ENCODE measurements around the gene MKRN2OS.

Gene MKRN2OS, protein sequence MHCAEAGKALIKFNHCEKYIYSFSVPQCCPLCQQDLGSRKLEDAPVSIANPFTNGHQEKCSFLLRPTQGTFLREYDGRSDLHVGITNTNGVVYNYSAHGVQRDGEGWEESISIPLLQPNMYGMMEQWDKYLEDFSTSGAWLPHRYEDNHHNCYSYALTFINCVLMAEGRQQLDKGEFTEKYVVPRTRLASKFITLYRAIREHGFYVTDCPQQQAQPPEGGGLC

GRCh38 chr3:12545473-12545791 is at the start of gene MKRN2OS:
Gene MKRN2OS (minus strand): TSS chr3:12545499. CDS start chr3:12545464, 35 bp downstream.
- no peak for DNase-seq

DNA sequence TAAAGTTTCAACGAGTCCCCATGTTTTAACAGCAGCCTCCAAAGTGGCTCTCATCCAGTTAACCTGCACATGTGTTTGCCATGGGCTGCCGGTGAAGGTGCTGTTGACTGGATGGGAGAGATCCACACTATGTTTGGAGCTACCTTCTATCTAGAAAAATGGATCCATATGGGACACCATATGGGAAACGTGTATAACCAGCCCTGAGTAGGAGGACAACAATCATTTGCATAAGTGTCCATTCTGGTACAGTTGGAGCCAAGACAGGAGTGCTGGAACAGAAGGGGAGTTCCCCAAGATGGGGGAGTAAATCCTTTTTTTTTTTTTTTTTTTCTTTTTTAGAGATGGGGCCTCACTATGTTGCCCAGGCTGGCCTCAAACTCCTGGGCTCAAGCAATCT is 48.2 kb upstream of the MKRN2OS start:
- no peak for DNase-seq

GRCh38 chr3:12591997-12592715 is 46.9 kb upstream of the MKRN2OS start:
- no peak for DNase-seq

DNA sequence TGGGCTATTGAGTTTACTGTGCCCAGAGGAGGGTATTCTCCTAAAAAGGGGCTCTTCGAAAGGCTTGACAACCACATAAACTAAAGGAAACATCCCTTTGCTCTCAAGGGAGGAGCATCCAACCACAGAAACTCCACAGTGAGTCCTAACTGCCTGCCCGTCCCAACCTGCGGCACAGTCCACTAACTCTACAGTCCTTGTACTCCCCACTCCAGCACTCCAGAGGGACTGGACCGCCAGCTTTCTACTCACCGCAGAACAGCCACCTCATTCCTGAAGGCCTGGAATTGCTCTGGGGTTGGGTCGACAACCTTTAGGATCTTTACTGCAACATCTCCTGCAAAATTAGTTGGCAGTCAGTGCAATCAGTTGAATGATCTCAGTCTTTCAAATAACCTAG is 46.2 kb upstream of the MKRN2OS start:
- no peak for DNase-seq

- no peak for DNase-seq
These were observed 44.8 kb upstream of the MKRN2OS start for GRCh38 chr3:12590096-12590495.

GRCh38 chr3:12588039-12589009 is 43.0 kb upstream of the MKRN2OS start:
- DNase-seq = no peak

- no peak for DNase-seq
These were observed 41.1 kb upstream of the MKRN2OS start for GRCh38 chr3:12586403-12586802.

GRCh38 chr3:12585970-12586369 is 40.7 kb upstream of the MKRN2OS start:
- no peak for DNase-seq

DNA sequence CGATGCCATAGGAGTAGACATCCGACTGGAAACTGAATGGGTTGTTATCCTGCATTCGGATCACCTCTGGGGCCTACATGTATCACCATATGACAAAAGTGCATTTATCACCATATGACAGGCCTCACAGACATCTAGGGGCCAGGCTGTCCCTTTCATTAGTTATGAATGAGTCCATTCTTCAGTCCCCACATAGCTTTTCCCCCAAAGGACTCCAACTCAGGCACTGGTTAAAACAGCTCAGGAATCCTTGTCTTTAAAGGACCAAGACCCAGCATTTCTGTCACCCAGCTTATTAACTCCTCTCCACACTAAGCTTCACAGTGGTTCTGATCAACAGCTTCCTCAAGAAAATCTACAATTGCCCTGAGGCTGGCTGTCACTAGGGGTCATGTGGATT is 39.9 kb upstream of the MKRN2OS start:
- no peak for DNase-seq

DNA sequence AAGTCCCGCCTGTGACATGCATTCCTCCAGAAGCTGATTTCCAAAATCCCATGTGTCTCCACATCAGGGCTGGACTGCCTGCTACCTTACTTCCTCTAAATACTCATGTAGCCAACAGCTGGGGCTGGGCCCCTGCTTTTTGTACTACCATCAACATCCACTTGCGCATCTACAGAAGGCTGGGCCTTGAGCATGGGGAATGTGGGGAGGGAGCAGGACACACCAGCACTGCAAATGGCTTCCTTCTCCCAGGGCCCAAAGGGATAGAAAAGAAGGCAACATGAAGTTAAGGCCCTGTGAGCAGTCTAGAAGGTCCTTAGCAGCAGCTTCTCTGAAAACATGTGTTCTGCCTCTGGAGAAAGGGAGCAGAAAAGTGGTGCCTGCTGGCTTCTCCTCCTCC is 38.8 kb upstream of the MKRN2OS start:
- no peak for DNase-seq

DNA sequence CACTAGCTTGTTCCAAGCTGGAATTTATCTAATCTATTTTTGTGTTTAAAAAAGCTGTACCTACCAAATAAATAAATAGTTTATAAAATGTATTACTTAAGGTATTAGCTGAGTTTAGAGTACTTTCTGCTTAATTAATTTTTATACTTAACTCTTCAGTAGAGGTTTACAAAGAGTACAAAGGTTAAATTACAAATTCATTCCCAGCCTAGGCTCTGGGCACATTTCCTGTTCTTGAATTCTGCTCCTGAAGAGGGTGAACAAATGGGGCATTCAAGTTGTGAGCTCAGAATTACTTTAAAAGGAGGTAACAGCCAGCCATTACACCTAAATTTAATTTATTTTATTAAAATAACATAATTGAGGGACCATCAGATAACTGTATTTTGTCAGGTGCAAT is 38.0 kb upstream of the MKRN2OS start:
- no peak for DNase-seq

DNA sequence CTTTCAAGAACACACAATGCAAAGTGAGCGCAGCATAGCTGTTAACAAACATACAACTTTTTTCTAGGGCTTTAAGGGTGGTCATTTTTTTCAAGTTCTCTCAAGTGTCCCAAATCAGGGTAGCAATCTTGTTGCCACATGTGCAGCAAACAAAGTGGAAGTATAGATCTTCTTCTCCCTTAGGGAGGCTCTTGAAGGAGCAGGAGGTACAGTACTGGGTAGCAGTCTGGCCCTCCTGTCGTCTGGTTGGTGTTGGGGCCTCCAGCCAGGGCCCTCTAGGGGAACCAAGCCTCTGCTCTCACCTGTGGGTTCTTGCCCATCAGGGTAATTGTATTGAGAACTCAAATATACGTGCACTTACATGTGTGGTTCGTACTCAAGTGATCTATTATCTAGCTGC is 37.4 kb upstream of the MKRN2OS start:
- no peak for DNase-seq

DNA sequence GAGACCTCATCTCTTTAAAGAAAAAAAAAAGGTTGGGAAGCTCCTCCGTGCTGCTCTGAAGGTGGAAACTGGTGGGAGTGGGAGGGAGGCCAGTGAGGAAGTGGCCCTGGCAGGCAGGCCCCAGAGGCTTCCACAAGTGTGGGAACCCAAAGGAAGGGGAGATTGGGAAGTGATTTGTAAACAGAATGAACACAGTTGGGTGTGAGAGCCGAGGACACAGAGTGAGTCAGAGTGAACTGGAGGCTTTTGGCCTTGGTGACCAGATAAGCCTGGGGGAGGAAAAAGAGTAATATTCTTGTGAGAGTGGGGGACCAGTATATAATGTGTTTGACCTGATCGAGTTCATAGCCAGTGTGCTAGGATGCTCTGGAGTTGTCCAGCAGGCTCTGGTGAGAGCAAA is 34.6 kb upstream of the MKRN2OS start:
- no peak for DNase-seq

DNA sequence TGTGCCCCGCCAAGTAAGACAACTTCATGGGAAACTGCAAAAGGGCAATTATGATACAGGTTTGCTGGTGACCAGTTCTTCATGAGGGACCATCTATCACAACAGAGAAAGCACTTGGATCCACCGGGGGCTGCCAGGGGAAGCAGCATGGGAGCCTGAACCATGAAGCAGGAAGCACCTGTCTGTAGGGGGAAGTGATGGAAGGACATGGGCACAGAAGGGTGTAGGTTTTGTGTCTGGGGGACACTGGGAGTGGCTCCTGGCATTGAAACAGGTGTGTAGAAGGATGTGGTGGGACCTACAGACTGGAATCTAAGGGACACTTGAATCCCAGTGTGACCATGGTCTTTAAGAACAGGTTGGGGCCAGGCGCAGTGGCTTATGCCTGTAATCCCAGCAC is 34.2 kb upstream of the MKRN2OS start:
- DNase-seq = no peak

DNA sequence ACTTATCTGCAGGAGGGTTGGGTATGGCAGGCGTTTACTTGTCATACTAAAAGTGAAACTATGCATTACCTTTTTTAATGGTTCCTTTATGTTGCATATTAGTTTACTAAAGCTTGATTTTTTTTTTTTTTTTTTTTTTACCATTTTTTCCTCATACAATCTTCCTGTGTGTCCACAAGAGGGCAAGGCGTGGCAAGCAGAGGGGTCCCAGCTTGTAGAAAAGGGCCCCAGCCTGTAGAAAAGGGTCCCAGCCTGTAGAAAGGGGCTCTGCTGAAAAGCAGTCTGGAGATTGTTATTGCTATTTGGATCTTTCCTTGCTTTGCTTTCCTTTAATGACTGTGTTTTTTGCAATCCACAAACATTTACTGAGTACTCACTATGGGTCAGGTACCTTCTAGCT is 33.4 kb upstream of the MKRN2OS start:
- no peak for DNase-seq

- no peak for DNase-seq
These were observed 32.1 kb upstream of the MKRN2OS start for GRCh38 chr3:12577379-12577778.

DNA sequence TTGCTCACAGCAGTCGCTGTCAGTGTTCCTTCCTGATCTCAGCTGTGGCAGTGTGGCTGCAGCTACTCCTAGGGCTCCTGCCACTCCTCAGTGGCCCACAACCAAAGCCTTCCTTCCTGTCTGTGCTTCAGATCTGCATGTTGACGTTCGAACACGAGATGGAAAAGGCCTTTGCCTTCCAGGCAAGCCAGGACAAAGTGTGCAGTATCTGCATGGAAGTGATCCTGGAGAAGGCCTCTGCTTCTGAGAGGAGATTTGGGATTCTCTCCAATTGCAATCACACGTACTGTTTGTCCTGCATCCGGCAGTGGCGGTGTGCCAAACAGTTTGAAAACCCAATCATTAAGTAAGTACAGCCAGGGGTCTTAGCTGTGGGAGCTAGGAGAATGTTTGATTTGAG is 29.4 kb upstream of the MKRN2OS start:
- no peak for DNase-seq

- DNase-seq = no peak
These were observed 28.8 kb upstream of the MKRN2OS start for GRCh38 chr3:12574131-12574530.

- DNase-seq = no peak
These were observed 26.7 kb upstream of the MKRN2OS start for GRCh38 chr3:12571986-12572385.

GRCh38 chr3:12569836-12570235 is 24.5 kb upstream of the MKRN2OS start:
- no peak for DNase-seq

- DNase-seq = no peak
These were observed 23.4 kb upstream of the MKRN2OS start for GRCh38 chr3:12568747-12569146.

GRCh38 chr3:12566976-12567375 is 21.7 kb upstream of the MKRN2OS start:
- DNase-seq = no peak

GRCh38 chr3:12562451-12562850 is 17.2 kb upstream of the MKRN2OS start:
- DNase-seq = no peak

DNA sequence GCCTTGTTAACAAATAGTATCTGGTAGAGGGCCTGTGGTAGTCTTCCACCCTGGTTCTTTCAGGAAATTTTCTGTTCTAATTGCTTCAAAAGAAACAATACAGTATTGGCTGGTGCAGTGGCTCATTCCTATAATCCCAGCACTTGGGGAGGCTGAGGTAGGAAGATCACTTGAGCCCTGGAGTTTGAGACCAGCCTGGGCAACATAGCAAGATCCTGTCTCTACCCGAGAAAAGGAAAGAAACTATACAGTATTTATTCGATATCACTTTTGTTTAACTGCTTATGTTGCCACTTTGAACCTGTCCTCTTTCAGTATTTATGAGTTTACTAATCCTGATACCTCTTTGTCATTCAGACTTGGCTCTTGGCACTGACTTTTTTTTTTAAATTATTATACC is 16.1 kb upstream of the MKRN2OS start:
- no peak for DNase-seq
